HG02884 (cell line): ENCODE measurements around the gene CCL11.
"Not testable (repeated sequence)": the region's sequence is repeated elsewhere in the genome, so short reads cannot be mapped to it uniquely, and the experiment has no call there.

Source experiments
- ATAC-seq: cut with Tn5 transposase; IDR thresholded peaks from one replicate; pipeline ENCODE4 v1.9.1; 2021; ENCODE audit warnings: mild to moderate bottlenecking, moderate library complexity; ENCODE audit not compliant: unreplicated experiment

Gene CCL11

GRCh38 chr17:34306466-34306865, 20.9 kb downstream of the CCL11 start:
- ATAC-seq: no peak

DNA sequence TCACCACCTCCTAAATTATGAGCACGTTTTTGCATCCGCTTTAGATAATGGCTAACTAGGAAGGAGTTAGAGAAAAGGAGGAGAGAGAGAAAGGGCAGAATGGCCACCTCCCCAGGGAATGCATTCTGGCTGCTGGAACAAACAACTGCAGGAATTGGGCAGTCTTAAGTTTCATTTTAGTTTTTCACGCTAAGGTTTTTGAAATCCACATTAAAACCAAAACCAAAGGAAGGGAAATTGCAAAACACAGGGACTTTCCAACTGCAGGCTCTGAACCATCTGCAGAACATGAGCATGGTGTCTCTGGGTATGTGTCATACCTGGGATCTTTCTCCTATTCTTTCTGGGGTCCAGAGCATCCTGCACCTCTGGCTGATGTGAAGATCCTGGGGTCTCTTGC, 21.6 kb downstream of the CCL11 start:
- ATAC-seq: no peak

- ATAC-seq: no peak
These were observed 22.8 kb downstream of the CCL11 start for GRCh38 chr17:34308371-34308770.

DNA sequence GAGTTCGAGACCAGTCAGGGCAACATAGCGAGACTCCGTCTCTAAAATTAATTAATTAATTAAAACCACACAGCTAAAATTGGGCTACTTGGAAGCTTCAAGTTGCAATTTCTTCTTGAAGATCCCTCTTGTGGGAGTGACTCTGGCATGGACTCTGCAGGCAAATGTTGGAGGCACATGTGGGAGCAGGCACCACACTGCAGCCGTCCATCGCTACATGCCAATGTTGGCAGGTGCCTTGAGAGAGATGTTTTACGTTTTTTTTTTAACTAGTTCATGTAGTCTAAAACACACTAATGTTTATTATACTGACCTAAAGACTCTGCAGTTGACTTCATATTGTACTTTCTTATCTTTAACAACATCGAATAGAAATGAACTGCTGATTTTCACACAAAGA, 25.7 kb downstream of the CCL11 start:
- ATAC-seq: no peak

DNA sequence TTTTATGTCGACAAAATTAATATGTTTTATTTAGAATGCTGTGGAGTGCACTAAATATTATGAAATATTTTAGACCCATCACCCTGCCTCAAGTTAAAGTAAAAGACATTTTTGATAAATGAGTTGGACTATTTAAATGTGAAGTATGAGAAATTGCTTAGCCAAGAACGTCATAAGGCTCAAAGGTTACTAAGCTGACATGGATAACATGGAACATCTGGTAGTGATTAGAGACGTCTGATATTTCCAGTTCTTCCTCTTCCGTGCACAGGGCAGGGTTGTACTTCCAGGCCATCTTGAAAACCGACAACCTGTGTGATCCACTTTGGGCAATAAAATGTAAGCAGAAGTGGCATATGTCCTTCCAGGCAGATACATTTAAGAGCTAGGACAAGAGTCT, 26.5 kb downstream of the CCL11 start:
- no peak for ATAC-seq

DNA sequence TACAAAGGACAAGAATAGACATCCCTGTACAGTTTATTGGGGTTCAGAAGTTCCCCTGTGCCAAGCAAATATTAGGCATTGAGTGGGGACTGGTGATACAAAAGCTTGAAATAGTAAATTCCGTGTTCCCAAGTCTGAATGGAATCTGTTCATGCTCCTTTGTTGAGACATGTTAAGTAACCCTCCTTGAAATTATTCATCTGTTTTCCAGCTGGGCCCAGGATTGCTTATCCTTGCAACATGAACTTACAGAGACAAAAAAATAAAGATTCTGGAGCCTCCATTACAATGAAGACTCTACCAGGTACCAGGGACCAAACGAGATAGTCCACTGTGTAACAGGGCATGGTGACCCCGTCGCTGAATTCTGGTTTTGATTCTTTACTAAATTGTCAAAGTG, 27.6 kb downstream of the CCL11 start:
- no peak for ATAC-seq

DNA sequence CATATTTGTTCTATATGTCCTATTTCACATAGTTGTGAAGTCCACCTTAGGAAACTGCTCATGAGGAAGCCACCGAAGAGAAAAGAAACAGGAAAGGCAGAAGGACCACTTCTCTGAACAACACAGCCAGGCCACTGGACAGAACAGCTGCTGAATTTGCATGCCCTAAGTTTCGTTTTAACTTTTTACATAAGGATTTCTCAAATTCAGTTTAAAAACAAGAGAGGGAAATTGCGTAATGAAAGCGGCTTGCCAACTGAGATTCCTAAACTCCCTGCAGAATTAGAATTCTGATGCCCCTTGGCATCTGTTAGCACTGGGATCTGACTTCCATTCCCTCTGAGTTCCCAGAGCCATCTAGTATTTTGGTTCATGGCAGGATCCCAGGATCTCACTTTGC, 28.7 kb downstream of the CCL11 start:
- no peak for ATAC-seq

DNA sequence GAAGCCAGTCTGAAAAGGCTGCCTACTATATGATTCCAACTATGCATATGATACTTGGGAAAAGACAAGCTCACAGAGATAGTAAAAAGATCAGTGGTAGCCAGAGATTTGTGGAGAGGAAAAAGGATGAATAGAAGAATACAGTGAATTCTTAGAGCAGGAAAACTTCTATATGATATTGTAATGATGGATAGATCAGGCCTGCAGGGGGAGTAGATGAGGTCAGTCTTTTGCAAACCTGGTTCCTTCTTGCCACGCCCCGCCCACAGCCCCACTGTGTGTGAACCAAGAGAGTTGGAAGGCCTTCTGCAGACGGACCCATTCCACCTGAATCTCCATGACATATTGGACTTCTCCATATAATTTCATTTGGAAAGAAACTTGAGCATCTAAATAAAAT, 32.9 kb downstream of the CCL11 start:
- ATAC-seq: no peak

GRCh38 chr17:34319039-34319483, 33.5 kb downstream of the CCL11 start, which contains the start of gene CCL8:
Gene CCL8 (plus strand): TSS chr17:34319435. CDS start chr17:34319502, 67 bp downstream.
- no peak for ATAC-seq

GRCh38 chr17:34321964-34322363, 36.4 kb downstream of the CCL11 start:
- ATAC-seq: no peak

DNA sequence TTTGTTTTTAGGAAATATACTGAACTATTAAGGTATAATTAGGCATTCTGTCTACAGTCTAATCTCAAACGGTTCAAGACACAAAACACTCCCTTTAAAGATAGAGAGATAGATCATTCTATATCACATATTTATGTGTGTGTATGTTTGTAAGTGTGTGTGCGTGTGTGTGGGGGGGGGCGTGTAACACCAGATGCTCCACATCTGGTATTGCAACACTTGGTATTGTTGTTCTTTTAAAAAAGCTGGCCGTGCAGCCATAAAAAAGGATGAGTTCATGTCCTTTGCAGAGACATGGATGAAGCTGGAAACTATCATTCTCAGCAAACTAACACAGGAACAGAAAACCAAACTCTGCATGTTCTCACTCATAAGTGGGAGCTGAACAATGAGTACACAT, 42.0 kb downstream of the CCL11 start:
- not testable (repeated sequence) for ATAC-seq

DNA sequence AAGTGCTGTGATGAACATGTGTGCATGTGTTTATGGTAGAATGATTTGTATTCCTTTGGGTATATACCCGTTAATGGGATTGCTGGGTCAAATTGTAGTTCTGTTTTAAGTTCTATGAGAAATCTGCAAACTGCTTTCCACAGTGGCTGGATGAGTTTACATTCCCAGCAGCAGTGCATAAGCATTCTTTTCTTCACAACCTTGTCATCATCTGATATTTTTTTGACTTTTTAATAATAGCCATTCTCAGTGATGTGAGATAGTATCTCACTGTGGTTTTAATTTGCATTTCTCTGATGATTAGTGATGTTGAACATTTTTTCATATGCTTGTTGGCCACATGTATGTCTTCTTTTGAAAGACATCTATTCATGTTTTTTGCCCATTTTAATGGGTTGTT, 52.2 kb downstream of the CCL11 start:
- no peak for ATAC-seq
